ENCODE data around the gene RAPSN.
A peak's percentile ranks its signal among the peaks of the same experiment; 100 is the strongest.

The RAPSN gene

GRCh38 chr11:47410370-47411264 lies 38.3 kb downstream of the RAPSN start:
- no peak for TF ChIP-seq CTCF (IDR thresholded peaks at IDR 0.05; ENCODE audit: low read depth, low read length, missing control alignments)
- no peak overlapping the region for H3K4me3 ChIP-seq (ENCODE audit: low read depth, low read length)
- DNase-seq (ENCODE audit: low read depth) = no peak

- no peak for DNase-seq (ENCODE audit: low read depth)
- H3K4me3 ChIP-seq (ENCODE audit: low read depth, low read length) = peak overlapping the region; percentile 65
- no peak for TF ChIP-seq CTCF (IDR thresholded peaks at IDR 0.05; ENCODE audit: low read depth, low read length, missing control alignments)
Observed at GRCh38 chr11:47409440-47410369, 39.2 kb downstream of the RAPSN start.

- TF ChIP-seq CTCF (IDR thresholded peaks at IDR 0.05; ENCODE audit: low read depth, low read length, missing control alignments) = no peak
- H3K4me3 ChIP-seq (ENCODE audit: low read depth, low read length) = peak overlapping the region; percentile 65
- no peak for DNase-seq (ENCODE audit: low read depth)
Observed at GRCh38 chr11:47408598-47409439, 40.1 kb downstream of the RAPSN start.

GRCh38 chr11:47407746-47408590 lies 41.0 kb downstream of the RAPSN start, which contains the start of gene SLC39A13:
Gene SLC39A13, plus strand, starts transcription at chr11:47408590. Its CDS starts 1,505 bp downstream, at chr11:47410095.
- H3K4me3 ChIP-seq (ENCODE audit: low read depth, low read length) = peak within 1 kb of the TSS; percentile 65
- peak; percentile 75 for TF ChIP-seq CTCF (IDR thresholded peaks at IDR 0.05; ENCODE audit: low read depth, low read length, missing control alignments)
- peak; percentile 87 for DNase-seq (ENCODE audit: low read depth)

GRCh38 chr11:47406896-47407745 lies 41.8 kb downstream of the RAPSN start:
- no peak for TF ChIP-seq CTCF (IDR thresholded peaks at IDR 0.05; ENCODE audit: low read depth, low read length, missing control alignments)
- H3K4me3 ChIP-seq (ENCODE audit: low read depth, low read length) = peak overlapping the region; percentile 46
- DNase-seq (ENCODE audit: low read depth) = no peak
